ENCODE data around the gene OR1Q1. TPM values are rescaled to one million over a fixed set of nuclear protein-coding genes. Genes with fewer than 3 reads are reported as not detected.
"Not testable (repeated sequence)": the region's sequence is repeated elsewhere in the genome, so short reads cannot be mapped to it uniquely, and the experiment has no call there.

The OR1Q1 gene, protein sequence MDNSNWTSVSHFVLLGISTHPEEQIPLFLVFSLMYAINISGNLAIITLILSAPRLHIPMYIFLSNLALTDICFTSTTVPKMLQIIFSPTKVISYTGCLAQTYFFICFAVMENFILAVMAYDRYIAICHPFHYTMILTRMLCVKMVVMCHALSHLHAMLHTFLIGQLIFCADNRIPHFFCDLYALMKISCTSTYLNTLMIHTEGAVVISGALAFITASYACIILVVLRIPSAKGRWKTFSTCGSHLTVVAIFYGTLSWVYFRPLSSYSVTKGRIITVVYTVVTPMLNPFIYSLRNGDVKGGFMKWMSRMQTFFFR
- 1 to 10 TPM in 1 of 4 donors, not detected in 3; 1.8 TPM for total RNA-seq

DNA sequence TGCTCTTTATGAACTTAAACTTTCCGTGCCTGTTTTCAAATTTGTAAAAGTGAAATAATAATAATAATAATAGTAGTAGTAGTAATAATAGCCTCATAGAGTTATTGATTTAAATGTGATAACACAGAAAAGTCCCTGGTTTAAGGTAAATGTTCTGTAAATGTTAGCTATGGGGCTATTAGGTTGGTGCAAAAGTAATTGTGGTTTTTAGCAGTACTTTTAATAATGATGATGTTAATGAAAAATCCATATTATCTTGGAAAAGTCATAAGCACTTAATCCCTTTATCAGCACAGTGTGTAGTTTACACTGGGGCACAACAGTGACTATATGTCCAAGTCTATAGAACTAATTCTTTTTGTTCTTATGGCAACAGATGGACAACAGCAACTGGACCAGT, at the start of gene OR1Q1:
TSS of gene OR1Q1 (plus strand) at position 377 of the 400 bp plus-strand sequence. CDS start at position 377, 0 bp downstream.
- no peak within 1 kb of the TSS for H3K27ac ChIP-seq
- H3K27me3 ChIP-seq = no peaks in the 10 kb centered on the region
- peaks cover 0 to 12% (median 0%) of the 10 kb centered on the region in 4 donors for H3K9me3 ChIP-seq
- no peak for DNase-seq (ENCODE audit: low spot score in 2 of 2)
- WGBS, 2 donors = 75 to 92% methylated on average over 1 of the region's 1 CpG
- no peak within 1 kb of the TSS for H3K4me3 ChIP-seq
- no peak for TF ChIP-seq POLR2A (IDR thresholded peaks at IDR 0.05)
- TF ChIP-seq CTCF (IDR thresholded peaks at IDR 0.05) = no peak
- no peak for TF ChIP-seq EP300 (IDR thresholded peaks at IDR 0.05)
- H3K4me1 ChIP-seq = no peaks in the 10 kb centered on the region
- no peaks in the 10 kb centered on the region for H3K36me3 ChIP-seq

DNA sequence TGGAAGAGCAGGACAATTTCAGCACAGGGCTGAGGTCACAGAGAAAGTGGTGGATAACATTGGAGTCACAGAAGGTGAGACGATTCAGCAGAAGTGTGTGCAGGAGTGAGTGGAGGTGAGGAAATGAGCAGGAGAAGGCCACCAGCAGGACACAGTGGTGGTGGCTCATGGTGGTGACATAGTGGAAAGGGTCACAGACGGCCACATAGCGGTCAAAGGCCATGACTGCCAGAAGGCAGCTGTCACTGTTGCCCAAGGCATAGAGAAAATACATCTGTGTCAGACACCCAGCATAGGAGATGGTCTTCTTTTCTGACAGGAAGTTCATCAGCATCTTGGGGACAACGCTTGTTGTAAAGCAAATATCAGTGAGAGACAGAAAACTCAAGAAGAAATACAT, 46.6 kb upstream of the OR1Q1 start:
- TF ChIP-seq CTCF (IDR thresholded peaks at IDR 0.05) (no peak), EP300 (IDR thresholded peaks at IDR 0.05) (no peak), POLR2A (IDR thresholded peaks at IDR 0.05) (no peak)

DNA sequence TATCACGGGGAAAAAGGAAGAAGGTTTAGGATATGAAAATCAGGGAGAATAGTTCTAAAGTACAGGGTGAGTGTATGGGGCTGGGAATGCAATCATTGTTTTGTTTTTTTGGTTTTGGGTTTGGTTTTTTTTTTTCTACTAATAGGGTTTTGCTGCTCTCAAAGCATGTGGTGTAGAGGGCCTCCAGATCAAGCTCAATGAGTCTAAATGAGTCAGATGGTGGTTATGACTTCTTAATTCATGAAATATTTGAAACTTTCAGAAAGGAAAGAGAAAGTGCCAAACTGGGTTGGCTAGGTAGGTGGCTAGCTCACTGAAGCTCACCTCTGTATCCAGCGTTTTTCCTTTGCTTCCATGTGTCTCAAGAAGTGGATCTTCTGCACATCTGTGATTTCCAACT, 42.1 kb upstream of the OR1Q1 start:
- Histone ChIP-seq H3K4me1 (no peaks in the 10 kb centered on the region), H3K9me3 (no peaks in the 10 kb centered on the region), H3K27me3 (no peaks in the 10 kb centered on the region), H3K27ac (no peak overlapping the region), H3K36me3 (peaks cover 0 to 16% (median 0%) of the 10 kb centered on the region in 3 donors), H3K4me3 (no peak overlapping the region)
- no peak for DNase-seq (ENCODE audit: low spot score in 2 of 2)
- TF ChIP-seq EP300 (IDR thresholded peaks at IDR 0.05) (no peak), CTCF (IDR thresholded peaks at IDR 0.05) (no peak), POLR2A (IDR thresholded peaks at IDR 0.05) (no peak)
- WGBS, 2 donors = 67 to 73% methylated on average over 2 of the region's 2 CpGs

More for the DNA sequence above, 46.6 kb upstream of the OR1Q1 start:
- H3K27me3 ChIP-seq = no peaks in the 10 kb centered on the region
- peaks cover 0 to 4% (median 0%) of the 10 kb centered on the region in 3 donors for H3K36me3 ChIP-seq
- H3K9me3 ChIP-seq = peaks cover 0 to 8% (median 0%) of the 10 kb centered on the region in 4 donors
- WGBS, 2 donors = 90% methylated on average over 4 of the region's 4 CpGs
- no peak for DNase-seq (ENCODE audit: low spot score in 2 of 2)
- no peak overlapping the region for H3K4me3 ChIP-seq
- H3K27ac ChIP-seq = no peak overlapping the region
- H3K4me1 ChIP-seq = no peaks in the 10 kb centered on the region

DNA sequence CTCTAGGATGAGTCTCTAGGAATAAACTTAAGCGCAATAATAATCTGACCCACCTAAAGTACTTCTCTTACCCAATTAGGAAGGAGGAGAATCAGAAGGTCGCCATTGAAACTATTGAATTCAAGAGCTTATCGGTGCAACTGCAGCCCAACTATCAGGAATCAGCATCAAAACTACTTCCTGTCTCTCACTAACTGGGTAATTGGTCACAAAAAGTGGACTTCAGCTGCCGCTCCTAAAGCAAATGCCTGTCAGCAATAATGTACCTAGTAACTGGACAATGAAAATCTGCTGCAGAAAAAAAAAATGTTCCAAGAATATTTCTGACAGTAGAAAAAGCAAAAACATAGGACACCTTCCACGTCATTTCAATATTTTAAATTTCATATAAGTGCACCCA, 34.7 kb upstream of the OR1Q1 start:
- H3K36me3 ChIP-seq = peaks cover 0 to 17% (median 0%) of the 10 kb centered on the region in 3 donors
- TF ChIP-seq POLR2A (IDR thresholded peaks at IDR 0.05) (no peak), CTCF (IDR thresholded peaks at IDR 0.05) (no peak), EP300 (IDR thresholded peaks at IDR 0.05) (no peak)
- no peak overlapping the region for H3K27ac ChIP-seq
- WGBS, 2 donors = 78 to 82% methylated on average over 5 of the region's 5 CpGs
- no peaks in the 10 kb centered on the region for H3K27me3 ChIP-seq
- no peaks in the 10 kb centered on the region for H3K9me3 ChIP-seq
- DNase-seq (ENCODE audit: low spot score in 2 of 2) = no peak
- H3K4me1 ChIP-seq = no peaks in the 10 kb centered on the region
- H3K4me3 ChIP-seq = no peak overlapping the region

DNA sequence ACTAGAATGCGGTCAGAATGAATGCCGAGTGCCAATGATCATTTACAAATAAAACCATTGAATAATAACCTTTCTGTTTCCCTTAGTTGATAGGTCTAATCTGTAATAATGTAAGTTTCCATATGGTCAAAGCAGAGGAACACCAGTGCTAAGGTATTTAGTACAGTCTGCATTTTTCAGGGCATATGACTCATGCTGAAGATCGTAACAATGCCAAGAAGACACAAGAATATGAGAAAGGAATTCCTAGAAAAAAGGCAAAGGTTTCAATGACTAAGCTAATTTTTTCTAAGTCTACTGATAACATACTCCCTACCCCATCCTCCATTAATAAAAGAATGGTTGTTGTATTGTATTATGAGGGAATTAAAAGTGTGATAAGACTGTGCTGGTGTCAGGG, 34.2 kb upstream of the OR1Q1 start:
- Histone ChIP-seq H3K27ac (no peak overlapping the region), H3K4me1 (no peaks in the 10 kb centered on the region), H3K27me3 (no peaks in the 10 kb centered on the region), H3K36me3 (peaks cover 0 to 17% (median 0%) of the 10 kb centered on the region in 3 donors), H3K4me3 (no peak overlapping the region), H3K9me3 (no peaks in the 10 kb centered on the region)
- no peak for TF ChIP-seq CTCF (IDR thresholded peaks at IDR 0.05)
- no peak for TF ChIP-seq POLR2A (IDR thresholded peaks at IDR 0.05)
- TF ChIP-seq EP300 (IDR thresholded peaks at IDR 0.05) = no peak
- 78 to 87% methylated on average over 3 of the region's 3 CpGs for WGBS, 2 donors
- no peak for DNase-seq (ENCODE audit: low spot score in 2 of 2)

DNA sequence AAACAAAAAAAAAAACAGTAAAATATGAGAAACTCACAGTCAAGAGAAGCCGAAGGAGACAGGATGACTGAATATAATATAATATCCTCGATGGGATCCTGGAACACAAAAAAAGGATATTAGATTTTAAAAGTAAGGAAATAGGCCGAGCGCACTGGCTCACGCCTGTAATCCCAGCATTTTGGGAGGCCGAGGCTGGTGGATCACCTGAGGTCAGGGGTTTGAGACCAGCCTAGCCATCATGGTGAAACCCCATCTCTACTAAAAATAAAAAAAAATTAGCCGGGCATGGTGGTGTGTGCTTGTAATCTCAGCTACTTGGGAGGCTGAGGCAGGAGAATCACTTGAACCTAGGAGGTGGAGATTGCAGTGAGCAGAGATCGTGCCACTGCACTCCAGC, 31.3 kb upstream of the OR1Q1 start, which contains the start of gene OR1L8:
TSS of gene OR1L8 (minus strand) at position 101 of the 400 bp plus-strand sequence. CDS start 14,907 bp downstream, outside the sequence.
- H3K27me3 ChIP-seq; H3K36me3 ChIP-seq; DNase-seq (ENCODE audit: low spot score in 2 of 2); H3K9me3 ChIP-seq; H3K27ac ChIP-seq; H3K4me3 ChIP-seq; H3K4me1 ChIP-seq: not testable (repeated sequence)
- WGBS, 2 donors = 87 to 88% methylated on average over 8 of the region's 8 CpGs
